Measurements from ENCODE around the gene FAM20A.

The FAM20A gene

DNA sequence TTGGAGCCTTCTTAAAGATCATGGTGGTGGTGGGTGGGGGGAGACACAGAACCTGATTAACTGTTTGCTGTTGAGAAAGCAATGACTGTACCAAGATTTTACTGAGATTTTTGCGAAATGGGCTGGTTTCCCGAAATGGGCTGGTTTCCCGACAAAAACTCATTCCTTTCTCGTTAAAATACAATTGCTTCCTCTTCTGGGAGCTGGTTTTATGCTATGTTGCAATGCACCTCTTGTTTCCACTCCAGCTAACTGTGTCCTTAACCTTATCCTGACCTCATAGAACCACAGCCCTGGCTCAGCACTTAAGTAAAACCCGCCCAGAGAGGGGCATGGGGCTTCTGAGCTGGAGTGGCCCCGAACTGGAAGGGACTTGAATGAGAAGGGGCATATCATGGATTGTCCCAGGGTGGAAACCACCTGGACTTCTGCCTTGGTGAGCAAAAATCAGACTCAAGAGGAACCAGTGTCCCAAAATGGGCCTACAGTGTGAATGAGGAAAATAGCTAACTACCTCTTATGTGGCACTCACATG is 20.9 kb downstream of the FAM20A start:
- H3K4me1 Mint-ChIP-seq = peaks cover 55% of the 10 kb centered on the region
- no peaks in the 10 kb centered on the region for H3K36me3 Mint-ChIP-seq (ENCODE audit: low read depth)
- H3K27me3 Mint-ChIP-seq (ENCODE audit: low read depth) = peaks cover 66% of the 10 kb centered on the region
- peak overlapping the region; percentile 9 to 64 (median 15) for H3K27ac Mint-ChIP-seq
- H3K9me3 Mint-ChIP-seq = no peaks in the 10 kb centered on the region
- TF ChIP-seq, protein P1, sequence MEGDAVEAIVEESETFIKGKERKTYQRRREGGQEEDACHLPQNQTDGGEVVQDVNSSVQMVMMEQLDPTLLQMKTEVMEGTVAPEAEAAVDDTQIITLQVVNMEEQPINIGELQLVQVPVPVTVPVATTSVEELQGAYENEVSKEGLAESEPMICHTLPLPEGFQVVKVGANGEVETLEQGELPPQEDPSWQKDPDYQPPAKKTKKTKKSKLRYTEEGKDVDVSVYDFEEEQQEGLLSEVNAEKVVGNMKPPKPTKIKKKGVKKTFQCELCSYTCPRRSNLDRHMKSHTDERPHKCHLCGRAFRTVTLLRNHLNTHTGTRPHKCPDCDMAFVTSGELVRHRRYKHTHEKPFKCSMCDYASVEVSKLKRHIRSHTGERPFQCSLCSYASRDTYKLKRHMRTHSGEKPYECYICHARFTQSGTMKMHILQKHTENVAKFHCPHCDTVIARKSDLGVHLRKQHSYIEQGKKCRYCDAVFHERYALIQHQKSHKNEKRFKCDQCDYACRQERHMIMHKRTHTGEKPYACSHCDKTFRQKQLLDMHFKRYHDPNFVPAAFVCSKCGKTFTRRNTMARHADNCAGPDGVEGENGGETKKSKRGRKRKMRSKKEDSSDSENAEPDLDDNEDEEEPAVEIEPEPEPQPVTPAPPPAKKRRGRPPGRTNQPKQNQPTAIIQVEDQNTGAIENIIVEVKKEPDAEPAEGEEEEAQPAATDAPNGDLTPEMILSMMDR (IDR thresholded peaks at IDR 0.05; ENCODE audit: unreplicated experiment in 3 of 3) = no peak
- no peak overlapping the region for H3K4me3 Mint-ChIP-seq

DNA sequence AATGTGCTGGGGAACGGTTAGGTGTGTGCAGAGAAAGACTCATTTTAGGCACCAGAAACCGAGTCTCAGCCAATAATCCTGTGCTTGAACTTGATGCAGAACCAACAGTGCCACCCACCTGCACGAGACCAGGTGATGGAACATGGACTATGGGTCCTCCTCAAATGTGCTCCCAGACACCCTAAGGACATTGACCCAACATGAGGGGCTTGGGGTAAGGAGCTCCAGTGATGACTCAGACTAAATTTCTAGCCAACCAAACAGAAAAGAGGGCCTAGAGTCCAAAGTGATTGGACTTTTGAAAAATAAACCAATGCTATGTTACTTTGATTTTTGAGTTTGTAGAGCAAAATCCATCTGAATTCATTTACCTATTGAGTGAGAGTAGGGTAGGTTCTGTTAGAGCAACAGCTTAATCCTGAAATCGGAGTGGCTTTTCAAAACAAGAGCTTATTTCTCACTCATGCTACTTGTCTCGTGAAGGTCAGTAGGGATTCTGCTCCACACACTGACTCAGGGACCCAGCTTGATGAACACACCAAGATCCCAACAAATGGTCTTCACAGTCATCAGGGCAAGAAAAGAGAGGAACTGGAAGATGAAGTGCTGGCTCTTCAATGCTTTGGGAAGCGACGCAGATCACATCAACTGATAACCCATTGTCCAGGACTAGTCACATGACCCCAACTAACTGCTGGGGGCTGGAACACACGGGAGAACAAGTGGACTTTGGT is 21.8 kb downstream of the FAM20A start:
- TF ChIP-seq, protein P1 (IDR thresholded peaks at IDR 0.05; ENCODE audit: unreplicated experiment in 3 of 3) = no peak
- no peaks in the 10 kb centered on the region for H3K36me3 Mint-ChIP-seq (ENCODE audit: low read depth)
- H3K4me3 Mint-ChIP-seq = no peak overlapping the region
- peak overlapping the region in 1 of 3 experiments; percentile 37 for H3K27ac Mint-ChIP-seq
- H3K9me3 Mint-ChIP-seq = no peaks in the 10 kb centered on the region
- peaks cover 47% of the 10 kb centered on the region for H3K4me1 Mint-ChIP-seq
- H3K27me3 Mint-ChIP-seq (ENCODE audit: low read depth) = peaks cover 67% of the 10 kb centered on the region

DNA sequence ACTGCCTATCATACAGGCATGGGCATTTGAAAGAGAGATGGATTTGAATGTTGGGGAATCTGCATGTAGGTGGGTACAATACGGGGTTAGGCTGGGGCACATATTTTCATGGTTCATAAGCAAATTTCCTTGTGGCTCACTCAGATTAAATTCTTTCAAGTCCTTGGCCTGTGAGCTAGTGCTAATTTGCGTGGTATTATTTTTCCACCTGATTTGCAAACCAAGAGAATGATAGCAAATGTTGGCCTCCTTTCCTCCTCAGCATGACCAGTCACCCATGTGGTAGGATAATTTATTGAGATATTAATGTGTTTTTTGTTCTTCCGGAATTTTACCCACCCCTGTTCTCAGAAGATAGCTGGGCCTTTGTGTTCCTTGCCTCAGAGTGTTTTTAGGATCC is 22.9 kb downstream of the FAM20A start:
- TF ChIP-seq, protein P1 (IDR thresholded peaks at IDR 0.05; ENCODE audit: unreplicated experiment in 3 of 3) = no peak
- Mint-ChIP-seq H3K9me3 (no peaks in the 10 kb centered on the region), H3K27ac (peak overlapping the region in 1 of 3 experiments; percentile 27), H3K4me1 (peaks cover 41% of the 10 kb centered on the region), H3K36me3 (ENCODE audit: low read depth) (no peaks in the 10 kb centered on the region), H3K27me3 (ENCODE audit: low read depth) (peaks cover 69% of the 10 kb centered on the region), H3K4me3 (peak overlapping the region in 1 of 3 experiments; percentile 8)

DNA sequence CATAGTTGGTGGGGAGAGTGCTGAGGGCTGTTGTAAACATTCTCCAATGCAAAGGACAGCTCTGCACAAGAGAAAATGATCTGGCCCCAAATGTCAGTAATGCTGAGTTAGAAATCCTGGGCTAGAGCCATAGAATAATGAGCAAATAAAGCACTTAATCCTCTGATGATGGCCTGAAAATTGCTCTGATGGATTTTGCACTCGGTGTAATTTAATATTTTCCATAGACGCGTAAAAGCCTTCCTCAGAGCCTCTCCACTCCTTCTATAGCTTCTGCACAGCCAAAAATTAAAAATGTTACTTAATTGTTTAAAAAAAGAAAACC is 23.7 kb downstream of the FAM20A start:
- Mint-ChIP-seq H3K4me3 (no peak overlapping the region), H3K27ac (peak overlapping the region in 2 of 3 experiments; percentile 36 to 86), H3K36me3 (ENCODE audit: low read depth) (no peaks in the 10 kb centered on the region), H3K9me3 (no peaks in the 10 kb centered on the region), H3K27me3 (ENCODE audit: low read depth) (peaks cover 66% of the 10 kb centered on the region), H3K4me1 (peaks cover 39% of the 10 kb centered on the region)
- TF ChIP-seq, protein P1 (IDR thresholded peaks at IDR 0.05; ENCODE audit: unreplicated experiment in 3 of 3) = no peak

DNA sequence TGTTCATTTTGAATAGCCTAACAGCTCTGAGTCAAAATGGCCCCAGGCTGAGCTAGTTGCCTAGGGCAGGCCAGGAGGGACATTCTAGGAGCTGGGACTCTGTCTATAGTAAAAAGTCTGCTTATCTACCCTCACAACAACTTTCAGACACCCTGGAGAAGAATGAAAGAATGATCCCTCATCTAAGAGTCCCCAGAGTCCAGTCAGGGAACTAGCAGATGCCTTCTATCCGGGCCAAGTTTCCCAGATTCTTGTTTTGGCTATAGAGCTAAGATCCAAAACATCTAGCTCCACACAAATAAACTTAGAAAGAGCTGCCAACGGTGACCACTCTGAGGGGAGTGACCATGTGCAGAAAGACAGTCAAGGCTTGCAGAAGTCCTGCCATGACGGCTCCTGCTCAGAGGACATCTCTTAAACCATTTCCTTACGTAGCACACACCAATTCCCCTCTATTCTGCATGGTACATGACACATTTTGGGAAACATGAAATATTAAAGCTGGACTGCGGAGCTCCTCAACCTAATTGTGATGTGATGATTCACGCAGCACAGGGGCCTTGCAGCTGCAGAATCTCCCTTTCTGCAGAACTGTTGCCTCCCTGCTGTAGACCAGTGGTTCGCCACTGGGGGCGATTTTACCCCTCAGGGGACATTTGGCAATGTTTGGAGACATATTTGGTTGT is 24.2 kb downstream of the FAM20A start:
- TF ChIP-seq, protein P1 (IDR thresholded peaks at IDR 0.05; ENCODE audit: unreplicated experiment in 3 of 3) = no peak
- H3K27ac Mint-ChIP-seq = peak overlapping the region in 2 of 3 experiments; percentile 36 to 86
- peaks cover 61% of the 10 kb centered on the region for H3K27me3 Mint-ChIP-seq (ENCODE audit: low read depth)
- H3K9me3 Mint-ChIP-seq = no peaks in the 10 kb centered on the region
- no peaks in the 10 kb centered on the region for H3K36me3 Mint-ChIP-seq (ENCODE audit: low read depth)
- H3K4me3 Mint-ChIP-seq = no peak overlapping the region
- H3K4me1 Mint-ChIP-seq = peaks cover 35% of the 10 kb centered on the region

Data from nephron (organoid).